GM06990 (cell line): ENCODE results near the gene NTRK2.

Experiments used
- DNase-seq: peaks from one replicate; pipeline ENCODE4 v3.0.0-alpha.2; 2011; ENCODE audit not compliant: insufficient read length; ENCODE audit errors: extremely low read depth
- H3K27me3 ChIP-seq: replicated peaks from 2 replicates; pipeline ENCODE4 v1.6.0; 2011; ENCODE audit warnings: low read length; ENCODE audit not compliant: control insufficient read depth, insufficient read depth
- H3K36me3 ChIP-seq: 2 replicates; pipeline ENCODE4 v1.5.1; 2011; ENCODE audit warnings: low read length; ENCODE audit not compliant: control insufficient read depth, insufficient read depth
- H3K4me3 ChIP-seq: replicated peaks from 2 replicates; pipeline ENCODE4 v1.5.1; 2011; ENCODE audit warnings: low read depth, mild to moderate bottlenecking, control low read depth, low read length
- CTCF ChIP-seq: IDR thresholded peaks from 2 replicates; pipeline ENCODE4 v1.5.1; 2011; ENCODE audit warnings: low read length, control low read depth, mild to moderate bottlenecking, inconsistent platforms; ENCODE audit not compliant: insufficient read depth, poor library complexity, severe bottlenecking

Gene NTRK2

GRCh38 chr9:85038824-85039608 lies 369.5 kb downstream of the NTRK2 start:
- TF ChIP-seq CTCF: no peak
- H3K27me3 ChIP-seq: no peaks in the 10 kb centered on the region; the same call in none of the 2 replicates
- no peaks in the 10 kb centered on the region for H3K36me3 ChIP-seq
- H3K4me3 ChIP-seq: no peak overlapping the region
- DNase-seq: no peak

GRCh38 chr9:85040146-85040545 lies 370.6 kb downstream of the NTRK2 start:
- Histone ChIP-seq H3K27me3 (no peaks in the 10 kb centered on the region; the same call in none of the 2 replicates), H3K36me3 (no peaks in the 10 kb centered on the region), H3K4me3 (no peak overlapping the region)
- no peak for DNase-seq
- TF ChIP-seq CTCF: no peak

- no peak for DNase-seq
- no peaks in the 10 kb centered on the region for H3K36me3 ChIP-seq
- no peak overlapping the region for H3K4me3 ChIP-seq
- no peak for TF ChIP-seq CTCF
- no peaks in the 10 kb centered on the region; the same call in none of the 2 replicates for H3K27me3 ChIP-seq
Observed at GRCh38 chr9:85040821-85041465, 371.4 kb downstream of the NTRK2 start.

- Histone ChIP-seq H3K4me3 (no peak overlapping the region), H3K36me3 (no peaks in the 10 kb centered on the region), H3K27me3 (no peaks in the 10 kb centered on the region; the same call in none of the 2 replicates)
- TF ChIP-seq CTCF: no peak
- DNase-seq: no peak
Observed at GRCh38 chr9:85041466-85042137, 372.1 kb downstream of the NTRK2 start.

- no peaks in the 10 kb centered on the region; the same call in 1 of the 2 replicates for H3K27me3 ChIP-seq
- H3K36me3 ChIP-seq: no peaks in the 10 kb centered on the region
- no peak for DNase-seq
- no peak overlapping the region for H3K4me3 ChIP-seq
- TF ChIP-seq CTCF: no peak
Observed at GRCh38 chr9:85042981-85043647, 373.6 kb downstream of the NTRK2 start.
